Measurements from ENCODE around the gene MSI2.

DNA sequence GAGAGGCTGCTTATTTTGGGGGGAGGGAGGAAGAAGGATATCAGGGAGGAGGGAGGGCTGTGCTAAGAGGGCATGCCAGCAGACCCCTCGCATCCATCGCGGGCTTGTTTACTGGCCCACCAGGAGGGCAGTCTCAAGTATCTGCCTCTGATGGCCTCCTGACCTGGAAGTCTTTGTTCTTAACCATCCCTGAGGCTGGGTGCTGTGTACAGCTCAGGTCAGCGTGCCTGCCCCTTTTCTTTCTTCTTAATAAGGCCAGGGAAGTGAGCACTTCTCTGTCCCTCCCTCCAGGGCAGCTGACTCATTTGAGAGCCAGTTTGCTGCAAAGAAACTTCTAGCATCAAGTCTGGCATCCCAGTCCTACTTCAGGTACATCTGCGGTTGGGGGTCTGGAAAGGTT lies 331.8 kb downstream of the MSI2 start:
- TF ChIP-seq FOXK2 (IDR thresholded peaks at IDR 0.05), result no peak
- TF ChIP-seq ELF4 (IDR thresholded peaks at IDR 0.05), result no peak
- TF ChIP-seq FOXA1 (IDR thresholded peaks at IDR 0.05), result no peak
- no peak for TF ChIP-seq LEF1 (IDR thresholded peaks at IDR 0.05; ENCODE audit: borderline replicate concordance)
- no peak for TF ChIP-seq BHLHE40 (IDR thresholded peaks at IDR 0.05; ENCODE audit: borderline replicate concordance)
- TF ChIP-seq FOXM1 (IDR thresholded peaks at IDR 0.05; ENCODE audit: borderline replicate concordance), result no peak
- TF ChIP-seq, protein P1, sequence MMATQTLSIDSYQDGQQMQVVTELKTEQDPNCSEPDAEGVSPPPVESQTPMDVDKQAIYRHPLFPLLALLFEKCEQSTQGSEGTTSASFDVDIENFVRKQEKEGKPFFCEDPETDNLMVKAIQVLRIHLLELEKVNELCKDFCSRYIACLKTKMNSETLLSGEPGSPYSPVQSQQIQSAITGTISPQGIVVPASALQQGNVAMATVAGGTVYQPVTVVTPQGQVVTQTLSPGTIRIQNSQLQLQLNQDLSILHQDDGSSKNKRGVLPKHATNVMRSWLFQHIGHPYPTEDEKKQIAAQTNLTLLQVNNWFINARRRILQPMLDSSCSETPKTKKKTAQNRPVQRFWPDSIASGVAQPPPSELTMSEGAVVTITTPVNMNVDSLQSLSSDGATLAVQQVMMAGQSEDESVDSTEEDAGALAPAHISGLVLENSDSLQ (IDR thresholded peaks at IDR 0.05), result no peak
- no peak for TF ChIP-seq HDGF (IDR thresholded peaks at IDR 0.05; ENCODE audit: borderline replicate concordance)
- TF ChIP-seq ZNF384 (IDR thresholded peaks at IDR 0.05), result no peak
- no peak for TF ChIP-seq SP1 (IDR thresholded peaks at IDR 0.05)
- no peak for TF ChIP-seq L3MBTL2 (conservative IDR thresholded peaks at IDR 0.05)
- TF ChIP-seq NFRKB (IDR thresholded peaks at IDR 0.05), result no peak

Data from HEK293T (cell line).